GM10248 (cell line): ENCODE data around the gene EXOSC2.

Experiments used
- CTCF ChIA-PET: fragments of 300-600 bp; sonication (Branson Sonifier 250); formaldehyde crosslinking; extraction: SDS; loops from one replicate; lab custom pipeline; 2021; ENCODE audit warnings: antibody characterized with exemption; lab: Yijun Ruan, JAX
- POLR2A ChIA-PET: fragments of 350-650 bp; sonication (Branson Sonifier 250); formaldehyde crosslinking; extraction: SDS; loops from one replicate; lab custom pipeline; 2020; ENCODE audit warnings: antibody characterized with exemption; lab: Yijun Ruan, JAX
- DNase-seq: peaks from one replicate; pipeline ENCODE4 v3.0.0; 2012; ENCODE audit errors: extremely low spot score
- TF ChIP-seq, protein P1 (sequence below): IDR thresholded peaks from 2 replicates; pipeline ENCODE4 v1.5.1; 2012; ENCODE audit warnings: mild to moderate bottlenecking, low read depth; ENCODE audit errors: extremely low read depth, missing control alignments, control extremely low read depth

Gene EXOSC2

DNA sequence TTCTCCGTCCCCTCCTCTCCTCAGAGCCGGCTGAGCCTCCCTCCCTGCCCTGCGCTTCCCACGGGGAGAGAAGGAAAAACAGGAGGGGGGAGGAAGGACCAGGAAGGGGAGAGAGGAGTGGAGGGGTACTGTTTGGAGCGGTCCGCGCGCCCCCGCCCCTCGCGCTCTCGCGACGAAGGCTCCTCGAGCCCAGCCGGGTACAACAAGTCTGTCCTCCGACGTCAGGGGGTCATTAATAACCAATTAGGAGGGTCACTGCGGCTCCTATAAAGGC lies 29.7 kb upstream of the EXOSC2 start:
- CTCF ChIA-PET: no interaction called here
- DNase-seq: no peak

DNA sequence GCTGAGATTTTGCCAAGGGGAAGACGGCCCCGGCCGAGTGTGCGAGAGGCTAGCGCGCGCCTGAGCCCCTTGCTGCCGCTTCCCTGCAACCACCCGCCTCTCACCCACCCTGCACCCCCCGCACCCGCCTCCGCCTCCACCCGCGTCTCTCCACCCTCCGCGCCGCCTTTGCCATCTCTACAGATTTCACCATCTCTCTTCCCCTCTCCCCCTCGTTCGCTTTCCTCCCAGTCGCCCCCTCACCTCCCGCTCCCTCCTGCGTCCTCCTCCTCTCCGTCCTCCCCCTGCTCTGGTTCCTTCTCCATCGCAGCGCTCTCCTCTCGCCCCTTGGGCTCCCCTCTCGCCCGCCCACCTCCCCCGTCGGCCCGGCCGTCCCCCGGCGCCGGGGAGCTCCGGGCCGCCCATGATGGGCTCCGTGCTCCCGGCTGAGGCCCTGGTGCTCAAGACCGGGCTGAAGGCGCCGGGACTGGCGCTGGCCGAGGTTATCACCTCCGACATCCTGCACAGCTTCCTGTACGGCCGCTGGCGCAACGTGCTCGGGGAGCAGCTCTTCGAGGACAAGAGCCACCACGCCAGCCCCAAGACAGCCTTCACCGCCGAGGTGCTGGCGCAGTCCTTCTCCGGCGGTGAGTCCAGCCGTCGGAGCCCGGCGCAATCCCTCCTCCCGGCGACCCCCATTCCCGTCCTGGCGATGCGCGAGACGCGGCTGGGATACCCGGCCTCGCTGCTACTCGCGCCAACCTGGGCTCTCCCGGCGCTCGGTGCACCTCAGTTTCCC lies 29.1 kb upstream of the EXOSC2 start, which contains the start of gene PRDM12:
TSS of gene PRDM12 (plus strand) at position 344 of the 778 bp plus-strand sequence. CDS start at position 404, 60 bp downstream.
- CTCF ChIA-PET: no interaction called here
- POLR2A ChIA-PET: no interaction called here
- TF ChIP-seq, protein P1, sequence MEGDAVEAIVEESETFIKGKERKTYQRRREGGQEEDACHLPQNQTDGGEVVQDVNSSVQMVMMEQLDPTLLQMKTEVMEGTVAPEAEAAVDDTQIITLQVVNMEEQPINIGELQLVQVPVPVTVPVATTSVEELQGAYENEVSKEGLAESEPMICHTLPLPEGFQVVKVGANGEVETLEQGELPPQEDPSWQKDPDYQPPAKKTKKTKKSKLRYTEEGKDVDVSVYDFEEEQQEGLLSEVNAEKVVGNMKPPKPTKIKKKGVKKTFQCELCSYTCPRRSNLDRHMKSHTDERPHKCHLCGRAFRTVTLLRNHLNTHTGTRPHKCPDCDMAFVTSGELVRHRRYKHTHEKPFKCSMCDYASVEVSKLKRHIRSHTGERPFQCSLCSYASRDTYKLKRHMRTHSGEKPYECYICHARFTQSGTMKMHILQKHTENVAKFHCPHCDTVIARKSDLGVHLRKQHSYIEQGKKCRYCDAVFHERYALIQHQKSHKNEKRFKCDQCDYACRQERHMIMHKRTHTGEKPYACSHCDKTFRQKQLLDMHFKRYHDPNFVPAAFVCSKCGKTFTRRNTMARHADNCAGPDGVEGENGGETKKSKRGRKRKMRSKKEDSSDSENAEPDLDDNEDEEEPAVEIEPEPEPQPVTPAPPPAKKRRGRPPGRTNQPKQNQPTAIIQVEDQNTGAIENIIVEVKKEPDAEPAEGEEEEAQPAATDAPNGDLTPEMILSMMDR: no peak
- no peak for DNase-seq

More for the DNA sequence above, 29.7 kb upstream of the EXOSC2 start:
- TF ChIP-seq, protein P1: no peak
- POLR2A ChIA-PET: no interaction called here

DNA sequence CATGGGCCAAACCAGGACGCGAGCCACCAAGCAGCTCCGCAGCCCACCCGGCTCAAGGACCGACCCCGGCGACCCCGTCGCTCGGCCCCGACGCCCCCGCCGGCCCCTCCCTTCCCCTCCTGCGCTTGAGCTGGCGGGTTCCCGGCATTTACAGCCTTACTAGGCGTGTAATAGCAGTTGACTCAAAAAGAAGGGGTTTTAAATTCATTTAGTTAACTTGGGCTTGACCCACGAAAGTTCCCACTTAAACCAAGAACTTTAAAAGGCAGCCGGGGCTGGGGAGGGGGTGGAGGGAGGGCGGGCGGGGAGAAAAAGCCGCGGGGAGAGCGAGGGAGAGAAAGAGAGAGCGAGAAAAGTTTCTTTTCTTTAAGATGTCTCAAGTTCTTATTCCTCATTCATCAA lies 28.6 kb upstream of the EXOSC2 start:
- DNase-seq: no peak
- ChIA-PET CTCF (no interaction called here), POLR2A (no interaction called here)
- TF ChIP-seq, protein P1: no peak

DNA sequence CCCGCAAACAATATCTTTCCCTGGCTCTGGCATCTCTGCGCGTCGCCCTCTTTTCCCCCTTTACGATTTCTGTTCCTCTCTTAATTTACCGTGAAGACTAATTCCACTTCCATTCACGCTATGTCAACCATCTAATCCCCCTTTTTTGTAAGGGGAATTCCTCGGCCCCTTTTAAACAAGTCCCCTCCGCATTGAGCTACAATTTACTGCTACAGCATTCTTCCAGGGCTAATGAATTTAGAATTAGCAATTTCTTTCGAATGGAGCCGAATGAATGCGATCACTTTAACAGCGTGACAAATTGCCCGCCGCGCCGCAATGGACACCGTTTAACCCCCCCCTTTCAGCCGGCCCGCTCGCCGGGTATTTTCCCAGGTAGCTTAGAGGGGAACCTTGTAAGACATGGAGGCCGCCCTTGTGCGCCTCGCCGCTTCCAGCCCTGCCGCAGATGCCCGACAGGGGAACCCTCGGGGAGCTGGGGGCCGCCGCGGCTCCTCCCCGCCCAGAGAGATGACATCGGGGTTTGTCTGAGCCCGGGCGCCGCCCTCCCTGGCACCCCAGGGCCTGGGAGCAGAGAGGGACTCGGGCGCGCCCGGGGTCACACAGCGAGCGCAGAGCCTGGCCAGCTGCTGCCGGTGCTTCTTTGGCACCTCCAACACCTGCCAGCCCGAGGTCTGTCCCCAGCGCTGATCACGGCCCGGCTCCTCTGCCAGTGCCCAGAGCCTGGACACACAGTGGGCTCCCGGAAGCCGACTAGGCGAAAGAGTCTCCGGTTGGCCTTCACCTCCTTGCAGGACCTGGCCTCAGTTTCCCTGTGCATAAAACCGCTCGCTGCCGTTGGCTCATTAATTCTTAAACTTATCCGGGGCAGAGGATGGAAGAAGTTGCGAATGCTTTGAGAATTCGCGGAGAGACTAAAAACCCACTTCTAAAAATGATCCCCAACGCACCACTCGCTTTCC lies 27.9 kb upstream of the EXOSC2 start:
- POLR2A ChIA-PET: no interaction called here
- no peak for DNase-seq
- TF ChIP-seq, protein P1: no peak
- CTCF ChIA-PET: interaction anchor here (1.0 to 1.2 kb wide), 3 partner anchors 16 to 430 kb away, joined by 3 read pairs; no protein-coding TSS in a partner anchor

DNA sequence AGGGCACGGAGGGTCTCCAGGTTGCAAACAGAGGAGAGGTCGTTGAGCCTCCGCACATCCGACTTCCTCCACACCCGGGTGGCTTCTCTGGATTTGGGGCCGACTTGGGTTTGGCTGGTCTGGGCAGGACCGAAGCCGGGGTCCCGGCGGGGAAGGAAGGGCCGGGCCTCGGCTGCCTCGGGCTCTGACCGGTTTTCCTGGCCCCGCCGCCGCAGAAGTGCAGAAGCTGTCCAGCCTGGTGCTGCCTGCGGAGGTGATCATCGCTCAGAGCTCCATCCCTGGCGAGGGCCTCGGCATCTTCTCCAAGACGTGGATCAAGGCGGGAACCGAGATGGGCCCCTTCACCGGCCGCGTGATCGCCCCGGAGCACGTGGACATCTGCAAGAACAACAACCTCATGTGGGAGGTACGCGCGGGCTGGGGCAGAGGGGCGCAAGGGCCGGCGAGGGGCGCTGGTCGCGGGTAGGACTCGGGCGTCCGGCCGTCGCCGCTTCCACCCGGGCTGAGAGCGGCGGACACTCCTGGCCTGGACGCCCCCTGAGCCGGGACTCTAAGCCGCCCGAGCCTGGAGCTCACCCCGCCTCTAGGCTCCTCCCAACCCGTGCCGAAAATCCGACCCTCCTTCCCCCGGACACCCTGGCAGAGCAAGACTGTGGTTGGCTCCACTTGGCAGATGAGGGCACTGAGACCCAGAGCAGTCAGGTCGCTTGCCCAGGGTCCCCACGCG lies 27.0 kb upstream of the EXOSC2 start:
- TF ChIP-seq, protein P1: no peak
- no peak for DNase-seq
- ChIA-PET POLR2A (no interaction called here), CTCF (interaction anchor here (1.0 to 1.3 kb wide), 4 partner anchors 15 to 430 kb away, joined by 3 read pairs; no protein-coding TSS in a partner anchor)

DNA sequence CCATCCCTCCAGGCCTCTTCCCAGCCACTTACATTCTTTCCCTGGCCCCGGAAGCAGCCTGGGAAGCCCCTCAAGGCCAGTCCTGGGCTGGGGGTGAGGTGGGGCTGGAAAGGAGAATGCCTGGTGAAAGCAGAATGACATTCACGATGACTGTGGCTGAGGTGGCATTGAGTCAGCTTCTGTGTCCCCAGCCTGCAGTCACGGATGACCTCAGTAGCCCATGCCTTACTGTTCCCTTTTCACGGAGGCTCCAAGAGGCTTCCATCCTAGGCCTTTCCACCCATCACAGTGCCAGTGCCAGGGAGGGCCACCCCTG lies 26.5 kb upstream of the EXOSC2 start:
- DNase-seq: no peak
- ChIA-PET POLR2A (no interaction called here), CTCF (interaction anchor here (1.3 kb wide), 1 partner anchor 17 kb away, joined by 3 read pairs; no protein-coding TSS in a partner anchor)
- TF ChIP-seq, protein P1: no peak
